Lung (tissue), 13 donors: Measurements from ENCODE around the gene OTUD6A. TPM values are rescaled to one million over a fixed set of nuclear protein-coding genes. Genes with fewer than 3 reads are reported as not detected.
A peak's percentile ranks its signal among the peaks of the same experiment; 100 is the strongest.
"Not testable (repeated sequence)": the region's sequence is repeated elsewhere in the genome, so short reads cannot be mapped to it uniquely, and the experiment has no call there.

Experiments
- ATAC-seq: fragments of 200-7000 bp; cut with Tn5 transposase; one replicate; pipeline ENCODE4 v1.9.1; 2020; ENCODE audit warnings: moderate number of reproducible peaks; ENCODE audit not compliant: insufficient read depth, low FRiP score
- DNase-seq, 3 donors: peaks; one replicate each; pipeline ENCODE4 v3.0.0-alpha.2; 2013 to 2017
- H3K27ac ChIP-seq, 2 donors: one replicate each; pipeline ENCODE4 v1.5.1; 2013; ENCODE audit warnings: mild to moderate bottlenecking in 2 of 2, moderate library complexity in 2 of 2, control low read depth in 1 of 2, inconsistent platforms in 1 of 2, low read depth in 1 of 2, low read length in 1 of 2
- H3K27me3 ChIP-seq, 3 donors: one replicate each; pipeline ENCODE4 v1.5.1; 2013; ENCODE audit warnings: low read length in 2 of 3; ENCODE audit not compliant: control insufficient read depth in 3 of 3, insufficient read depth in 3 of 3
- H3K36me3 ChIP-seq, 4 donors: one replicate each; pipeline ENCODE4 v1.5.1; 2013; ENCODE audit warnings: low read length in 4 of 4, mild to moderate bottlenecking in 1 of 4, moderate library complexity in 1 of 4; ENCODE audit not compliant: control insufficient read depth in 4 of 4, insufficient read depth in 4 of 4
- H3K4me1 ChIP-seq, 5 donors: one replicate each; pipeline ENCODE4 v1.5.1; 2013; ENCODE audit warnings: low read length in 5 of 5, mild to moderate bottlenecking in 2 of 5, moderate library complexity in 1 of 5; ENCODE audit not compliant: control insufficient read depth in 5 of 5, insufficient read depth in 5 of 5
- H3K4me3 ChIP-seq: one replicate; pipeline ENCODE4 v1.5.1; 2013; ENCODE audit warnings: mild to moderate bottlenecking, control low read depth, moderate library complexity
- H3K9ac ChIP-seq, 2 donors: one replicate each; pipeline ENCODE4 v1.5.1; 2013; ENCODE audit warnings: low read length in 2 of 2, control low read depth in 1 of 2; ENCODE audit not compliant: insufficient read depth in 1 of 2
- H3K9me3 ChIP-seq, 4 donors: one replicate each; pipeline ENCODE4 v1.5.1; 2013; ENCODE audit warnings: low read length in 3 of 4, mild to moderate bottlenecking in 1 of 4, moderate library complexity in 1 of 4; ENCODE audit not compliant: control insufficient read depth in 4 of 4, insufficient read depth in 3 of 4
- WGBS, 2 donors: extraction: QIAGEN DNeasy Blood & Tissue Kit; methylation state at CpG; one replicate each; pipeline ENCODE4 v1.1.7; 2013; 5-methylcytosine and 5-hydroxymethylcytosine counted together
- polyA plus RNA-seq, 2 donors: library from polyadenylated mRNA; stranded (reverse); fragments of 200-250 nt; gene quantifications; one replicate each; pipeline ENCODE4 v1.2.1, GENCODE V29; 2013
- small RNA-seq: library from RNA; depleted of rRNA; stranded (forward); fragments of <200 nt; gene quantifications from one replicate; pipeline ENCODE3, GENCODE V24; 2014; ENCODE audit warnings: low replicate concordance
- total RNA-seq, 2 donors: library from RNA; depleted of rRNA in 1 of 2; stranded (reverse); fragments of >200 nt in 1 of 2; gene quantifications; one replicate each; pipeline ENCODE4 v1.2.1, GENCODE V29; 2014 to 2021
- TF ChIP-seq, protein P1 (sequence below): IDR thresholded peaks from 2 replicates; pipeline ENCODE4 v1.5.1; 2012; ENCODE audit warnings: mild to moderate bottlenecking; ENCODE audit errors: control extremely low read depth, extremely low read depth
- donor health status: control.
- donor health status: control.
- donor health status: Bipolar disorder and iron deficiency.
- donor health status: healthy.
- donor health status: DM: yes; HTN: yes; CAD: no.

The OTUD6A gene
- total and polyA plus RNA-seq, 4 donors = not detected

DNA sequence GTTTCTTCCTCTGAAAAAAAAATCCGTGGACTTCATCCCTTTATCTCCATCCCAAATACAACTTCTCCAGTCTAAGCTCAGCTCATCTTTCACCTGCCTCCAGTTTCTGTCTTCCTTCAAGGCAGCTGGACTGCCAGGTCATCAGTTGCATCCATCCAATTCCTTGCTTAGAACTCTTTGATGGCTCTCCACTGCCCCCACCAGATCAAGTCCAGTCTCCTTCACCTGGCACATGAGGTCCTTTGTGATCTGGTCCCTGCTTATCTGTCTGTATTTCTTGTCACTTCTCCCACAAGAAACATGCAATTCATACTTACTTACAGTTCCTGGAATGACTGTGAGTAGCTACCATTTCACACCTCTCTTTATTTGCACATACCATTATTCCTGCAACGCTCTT is 33.8 kb downstream of the OTUD6A start:
- Histone ChIP-seq H3K4me1 (peaks cover 0 to 2% (median 0%) of the 10 kb centered on the region in 5 donors), H3K27me3 (peaks cover 0 to 5% (median 0%) of the 10 kb centered on the region in 3 donors), H3K9me3 (peaks cover 0 to 2% (median 0%) of the 10 kb centered on the region in 4 donors), H3K36me3 (no peaks in the 10 kb centered on the region), H3K9ac (no peak overlapping the region), H3K4me3 (no peak overlapping the region), H3K27ac (no peak overlapping the region)
- DNase-seq (no peak), ATAC-seq (no peak)
- TF ChIP-seq, protein P1, sequence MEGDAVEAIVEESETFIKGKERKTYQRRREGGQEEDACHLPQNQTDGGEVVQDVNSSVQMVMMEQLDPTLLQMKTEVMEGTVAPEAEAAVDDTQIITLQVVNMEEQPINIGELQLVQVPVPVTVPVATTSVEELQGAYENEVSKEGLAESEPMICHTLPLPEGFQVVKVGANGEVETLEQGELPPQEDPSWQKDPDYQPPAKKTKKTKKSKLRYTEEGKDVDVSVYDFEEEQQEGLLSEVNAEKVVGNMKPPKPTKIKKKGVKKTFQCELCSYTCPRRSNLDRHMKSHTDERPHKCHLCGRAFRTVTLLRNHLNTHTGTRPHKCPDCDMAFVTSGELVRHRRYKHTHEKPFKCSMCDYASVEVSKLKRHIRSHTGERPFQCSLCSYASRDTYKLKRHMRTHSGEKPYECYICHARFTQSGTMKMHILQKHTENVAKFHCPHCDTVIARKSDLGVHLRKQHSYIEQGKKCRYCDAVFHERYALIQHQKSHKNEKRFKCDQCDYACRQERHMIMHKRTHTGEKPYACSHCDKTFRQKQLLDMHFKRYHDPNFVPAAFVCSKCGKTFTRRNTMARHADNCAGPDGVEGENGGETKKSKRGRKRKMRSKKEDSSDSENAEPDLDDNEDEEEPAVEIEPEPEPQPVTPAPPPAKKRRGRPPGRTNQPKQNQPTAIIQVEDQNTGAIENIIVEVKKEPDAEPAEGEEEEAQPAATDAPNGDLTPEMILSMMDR = no peak
- WGBS, 2 donors = 58 to 73% methylated on average over 1 to 2 of the region's 2 CpGs

- no peak overlapping the region for H3K4me3 ChIP-seq
- no peak overlapping the region for H3K9ac ChIP-seq
- no peaks in the 10 kb centered on the region for H3K36me3 ChIP-seq
- ATAC-seq (no peak), DNase-seq (no peak)
- H3K27ac ChIP-seq = no peak overlapping the region
- TF ChIP-seq, protein P1 = no peak
- peaks cover 0 to 4% (median 0%) of the 10 kb centered on the region in 3 donors for H3K27me3 ChIP-seq
- no peaks in the 10 kb centered on the region for H3K9me3 ChIP-seq
- WGBS, 2 donors = 33 to 56% methylated on average over 2 of the region's 2 CpGs
- no peaks in the 10 kb centered on the region for H3K4me1 ChIP-seq
Observed at GRCh38 chrX:70105229-70105628, 43.0 kb downstream of the OTUD6A start.

DNA sequence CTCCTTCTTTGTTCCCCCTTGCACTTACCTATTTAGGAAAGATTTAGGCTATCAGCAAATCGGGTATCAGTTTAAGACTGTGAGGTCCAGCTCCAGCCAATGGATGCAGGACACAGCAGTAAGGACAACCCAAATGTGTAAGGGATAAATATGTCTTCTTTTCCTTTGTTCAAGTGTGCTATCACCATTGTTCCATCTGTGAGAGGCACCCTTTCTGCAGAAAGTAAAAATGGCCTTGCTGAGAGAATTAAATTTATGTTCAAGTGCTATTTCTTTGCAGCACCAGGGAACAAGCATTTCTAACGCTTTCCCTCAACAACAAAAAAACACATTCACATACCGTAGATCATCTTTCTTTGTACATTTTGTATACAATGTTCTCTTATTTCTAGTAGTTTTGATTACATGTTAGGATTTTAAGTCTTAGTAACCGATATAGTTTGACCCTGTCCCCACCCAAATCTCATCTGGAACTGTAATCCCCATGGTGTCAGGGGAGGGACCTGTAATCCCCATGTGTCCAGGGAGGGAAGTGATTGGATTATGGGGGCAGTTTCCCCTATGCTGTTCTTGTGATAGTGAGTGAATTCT is 49.3 kb downstream of the OTUD6A start:
- H3K9me3 ChIP-seq, H3K4me3 ChIP-seq, H3K9ac ChIP-seq, H3K27me3 ChIP-seq, ATAC-seq, DNase-seq, H3K27ac ChIP-seq, H3K4me1 ChIP-seq, H3K36me3 ChIP-seq: not testable (repeated sequence)
- 88 to 96% methylated on average over 4 of the region's 4 CpGs for WGBS, 2 donors

Small RNA genes lying within 50 kb of the gene (small RNA-seq; reads per million reads assigned to genes)
- gene MIR676 = 0.52 reads per million, percentile 62 among the genes with 10 or more reads in this experiment

Other genes with a start within 250 kb of the OTUD6A start
- not detected for gene AWAT2, start 12.5 kb upstream of the OTUD6A start, total RNA-seq
- gene AWAT2, start 12.5 kb upstream of the OTUD6A start, polyA plus RNA-seq = under 1 TPM in 1 of 2 donors, not detected in 1; 0.07 TPM
- gene IGBP1, start 71.0 kb downstream of the OTUD6A start, total RNA-seq = 10 to 100 TPM; 35.5 to 69.1 TPM
- gene IGBP1, start 71.0 kb downstream of the OTUD6A start, polyA plus RNA-seq = 10 to 100 TPM; 38.1 to 38.5 TPM
- gene DGAT2L6, start 115.0 kb downstream of the OTUD6A start, total RNA-seq = not detected
- not detected for gene DGAT2L6, start 115.0 kb downstream of the OTUD6A start, polyA plus RNA-seq
- gene AWAT1, start 172.2 kb downstream of the OTUD6A start, total RNA-seq = not detected
- gene AWAT1, start 172.2 kb downstream of the OTUD6A start, polyA plus RNA-seq = not detected
- 1 to 10 TPM in 1 of 2 donors, under 1 TPM in 1; 0.37 to 1.3 TPM for gene P2RY4, start 197.7 kb downstream of the OTUD6A start, total RNA-seq
- under 1 TPM; 0.06 to 0.08 TPM for gene P2RY4, start 197.7 kb downstream of the OTUD6A start, polyA plus RNA-seq
- not detected for gene ARR3, start 205.9 kb downstream of the OTUD6A start, total RNA-seq
- gene ARR3, start 205.9 kb downstream of the OTUD6A start, polyA plus RNA-seq = not detected
- gene RAB41, start 219.7 kb downstream of the OTUD6A start, total RNA-seq = not detected
- not detected for gene RAB41, start 219.7 kb downstream of the OTUD6A start, polyA plus RNA-seq
- 10 to 100 TPM; 25.6 to 26.3 TPM for gene PDZD11, start 227.5 kb downstream of the OTUD6A start, total RNA-seq
- 10 to 100 TPM; 29.8 to 55.9 TPM for gene PDZD11, start 227.5 kb downstream of the OTUD6A start, polyA plus RNA-seq
- 1 to 10 TPM in 1 of 2 donors, under 1 TPM in 1; 0.61 to 2.4 TPM for gene KIF4A, start 227.6 kb downstream of the OTUD6A start, total RNA-seq
- gene KIF4A, start 227.6 kb downstream of the OTUD6A start, polyA plus RNA-seq = under 1 TPM; 0.33 to 0.66 TPM